HepG2 (cell line): Measurements from ENCODE around the gene CES3. TPM values are rescaled to one million over a fixed set of nuclear protein-coding genes. Genes with fewer than 3 reads are reported as not detected.
A peak's percentile ranks its signal among the peaks of the same experiment; 100 is the strongest.

Experiments
- ASH2L ChIP-seq: fragments of 300-600, 200-600 bp; sonication (generic); IDR thresholded peaks from 2 replicates; pipeline ENCODE4 v1.7.0; 2017; ENCODE audit warnings: low read depth, mild to moderate bottlenecking, moderate library complexity, mixed read lengths, low read length; ENCODE audit not compliant: insufficient read length
- GATAD2A ChIP-seq: IDR thresholded peaks from 2 replicates; pipeline ENCODE4 v1.6.1; 2016
- HDAC2 ChIP-seq: sonication (generic); formaldehyde crosslinking; IDR thresholded peaks from 2 replicates; pipeline ENCODE4 v1.4.0; 2020; ENCODE audit warnings: missing genetic modification reagents
- HNRNPK ChIP-seq: fragments of 200-400 bp; formaldehyde crosslinking; IDR thresholded peaks from 2 replicates; pipeline ENCODE4 v1.6.1; 2018; ENCODE audit warnings: low read length, low read depth, moderate library complexity, mild to moderate bottlenecking; ENCODE audit not compliant: poor library complexity, severe bottlenecking
- JUN ChIP-seq: sonication (generic); formaldehyde crosslinking; IDR thresholded peaks from 2 replicates; pipeline ENCODE4 v1.4.0; 2020; ENCODE audit warnings: mild to moderate bottlenecking, missing genetic modification reagents
- KLF15 ChIP-seq: sonication (generic); formaldehyde crosslinking; IDR thresholded peaks from 2 replicates; pipeline ENCODE4 v1.8.1; 2023; ENCODE audit warnings: borderline replicate concordance, mild to moderate bottlenecking, inconsistent platforms, missing genetic modification reagents, mixed read lengths
- MXI1 ChIP-seq: IDR thresholded peaks from 3 replicates; pipeline ENCODE4 v1.6.1; 2012; ENCODE audit warnings: low read depth, low read length, inconsistent platforms, borderline replicate concordance
- NFRKB ChIP-seq: fragments of 450-650 bp; IDR thresholded peaks from 2 replicates; pipeline ENCODE4 v1.6.1; 2017
- PRPF4 ChIP-seq: fragments of 200-400 bp; formaldehyde crosslinking; IDR thresholded peaks from 2 replicates; pipeline ENCODE4 v1.6.1; 2016; ENCODE audit warnings: low read length, low read depth; ENCODE audit not compliant: poor library complexity, severe bottlenecking
- REXO4 ChIP-seq: sonication (generic); formaldehyde crosslinking; IDR thresholded peaks from 2 replicates; pipeline ENCODE4 v1.8.0; 2022; ENCODE audit warnings: missing genetic modification reagents, mild to moderate bottlenecking, borderline replicate concordance
- SALL2 ChIP-seq: sonication (generic); formaldehyde crosslinking; IDR thresholded peaks from 2 replicates; pipeline ENCODE4 v1.8.1; 2023; ENCODE audit warnings: mild to moderate bottlenecking, missing genetic modification reagents, inconsistent platforms
- SIX1 ChIP-seq: sonication (generic); formaldehyde crosslinking; IDR thresholded peaks from 2 replicates; pipeline ENCODE4 v1.4.0; 2020; ENCODE audit warnings: missing genetic modification reagents, borderline replicate concordance
- SP2 ChIP-seq: sonication (generic); formaldehyde crosslinking; IDR thresholded peaks from 2 replicates; pipeline ENCODE4 v1.5.1; 2020; ENCODE audit warnings: mild to moderate bottlenecking, missing genetic modification reagents
- ZFY ChIP-seq: sonication (generic); formaldehyde crosslinking; IDR thresholded peaks from 2 replicates; pipeline ENCODE4 v1.4.0; 2020; ENCODE audit warnings: missing genetic modification reagents
- ZKSCAN8 ChIP-seq: IDR thresholded peaks from 2 replicates; pipeline ENCODE4 v1.6.1; 2016; ENCODE audit warnings: borderline replicate concordance, missing genetic modification reagents, missing compliant biosample characterization
- ZNF326 ChIP-seq: sonication (generic); formaldehyde crosslinking; IDR thresholded peaks from 2 replicates; pipeline ENCODE4 v1.4.0; 2020; ENCODE audit warnings: missing genetic modification reagents, borderline replicate concordance
- ZNF331 ChIP-seq: sonication (generic); formaldehyde crosslinking; IDR thresholded peaks from 2 replicates; pipeline ENCODE4 v1.4.0; 2020; ENCODE audit warnings: missing genetic modification reagents
- ZNF337 ChIP-seq: sonication (generic); formaldehyde crosslinking; IDR thresholded peaks from 2 replicates; pipeline ENCODE4 v1.5.1; 2020; ENCODE audit warnings: missing genetic modification reagents, low read depth, mild to moderate bottlenecking, borderline replicate concordance
- ZNF354B ChIP-seq: sonication (generic); formaldehyde crosslinking; IDR thresholded peaks from 2 replicates; pipeline ENCODE4 v1.8.0; 2022; ENCODE audit warnings: mild to moderate bottlenecking, missing genetic modification reagents
- ZNF547 ChIP-seq: sonication (generic); formaldehyde crosslinking; IDR thresholded peaks from 2 replicates; pipeline ENCODE4 v1.5.1; 2020; ENCODE audit warnings: mild to moderate bottlenecking, missing genetic modification reagents
- ZNF564 ChIP-seq: sonication (generic); formaldehyde crosslinking; IDR thresholded peaks from 2 replicates; pipeline ENCODE4 v1.8.1; 2023; ENCODE audit warnings: mild to moderate bottlenecking, missing genetic modification reagents
- ZNF570 ChIP-seq: sonication (generic); formaldehyde crosslinking; IDR thresholded peaks from 2 replicates; pipeline ENCODE4 v1.4.0; 2020; ENCODE audit warnings: mild to moderate bottlenecking, missing genetic modification reagents, borderline replicate concordance
- ZNF792 ChIP-seq: IDR thresholded peaks from 2 replicates; pipeline ENCODE4 v1.6.1; 2016
- polyA plus RNA-seq, 8 experiments: library from polyadenylated mRNA; depleted of rRNA in 3 of 8; stranded (reverse) in 7 of 8; unstranded in 1 of 8; fragments of >200 nt; fragmentation: Illumina TruSeq in 4 of 8; extraction: Trizol in 4 of 8; gene quantifications; 2 replicates each; pipeline versions ENCODE4 v1.2.1 to v1.2.3, GENCODE V29; 2011 to 2016; ENCODE audit warnings: low read depth in 4 of 8, missing spikeins in 1 of 8, mixed read lengths in 1 of 8; ENCODE audit not compliant: insufficient read depth in 1 of 8
- total RNA-seq, 5 experiments: library from RNA; depleted of rRNA; stranded (reverse); fragments of >200 nt; fragmentation: Illumina TruSeq; extraction: Trizol; gene quantifications; 2 replicates each; pipeline ENCODE4 v1.2.3, GENCODE V29; 2016; ENCODE audit warnings: low read depth in 1 of 5
- TF ChIP-seq, protein P1 (sequence below): sonication (generic); formaldehyde crosslinking; conservative IDR thresholded peaks from 2 replicates; pipeline ENCODE4 v1.8.1; 2023; ENCODE audit warnings: missing genetic modification reagents
- TF ChIP-seq, protein P2 (sequence below): sonication (generic); formaldehyde crosslinking; IDR thresholded peaks from 2 replicates; pipeline ENCODE4 v1.8.0; 2022; ENCODE audit warnings: low read depth, missing genetic modification reagents
- TF ChIP-seq, protein P3 (sequence below): sonication (generic); formaldehyde crosslinking; IDR thresholded peaks from 2 replicates; pipeline ENCODE4 v1.5.1; 2020; ENCODE audit warnings: missing genetic modification reagents, mild to moderate bottlenecking, borderline replicate concordance
- TF ChIP-seq, protein P4 (sequence below): IDR thresholded peaks from 2 replicates; pipeline ENCODE4 v1.6.1; 2016; ENCODE audit warnings: low read depth, borderline replicate concordance

Gene CES3
- total and polyA plus RNA-seq, 2 of the 13 experiments (the other 11 are each of a cell fraction or from before 2014, with no cell fraction given): 6.6 to 17.4 TPM

DNA sequence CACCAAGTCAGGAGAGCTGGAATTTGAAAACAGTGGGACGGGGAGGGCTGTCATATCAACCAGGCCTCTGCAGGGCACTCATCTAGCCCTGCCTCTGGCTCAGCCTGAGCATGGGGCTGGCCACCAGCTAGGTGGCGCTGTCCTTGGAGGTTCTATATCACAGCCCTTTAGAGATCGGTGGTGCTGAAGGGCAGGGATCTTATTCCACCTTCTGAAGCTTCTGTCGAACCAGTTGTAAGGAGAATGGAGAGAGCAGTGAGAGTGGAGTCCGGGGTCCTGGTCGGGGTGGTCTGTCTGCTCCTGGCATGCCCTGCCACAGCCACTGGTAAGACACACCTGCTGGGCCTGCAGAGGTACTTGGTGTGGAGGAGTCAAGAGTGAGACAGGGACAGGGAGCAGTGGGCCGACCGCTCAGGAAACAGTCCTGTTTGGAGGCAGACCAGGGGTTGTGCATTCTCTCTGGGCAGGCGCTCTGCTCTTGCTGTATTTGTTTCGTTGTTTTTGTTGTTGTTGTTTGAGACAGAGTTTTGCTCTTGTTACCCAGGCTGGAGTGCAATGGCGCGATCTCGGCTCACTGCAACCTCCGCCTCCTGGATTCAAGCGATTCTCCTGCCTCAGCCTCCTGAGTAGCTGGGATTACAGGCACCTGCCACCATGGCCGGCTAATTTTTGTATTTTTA lies at the start of gene CES3 (continued):
- TF ChIP-seq, protein P1, sequence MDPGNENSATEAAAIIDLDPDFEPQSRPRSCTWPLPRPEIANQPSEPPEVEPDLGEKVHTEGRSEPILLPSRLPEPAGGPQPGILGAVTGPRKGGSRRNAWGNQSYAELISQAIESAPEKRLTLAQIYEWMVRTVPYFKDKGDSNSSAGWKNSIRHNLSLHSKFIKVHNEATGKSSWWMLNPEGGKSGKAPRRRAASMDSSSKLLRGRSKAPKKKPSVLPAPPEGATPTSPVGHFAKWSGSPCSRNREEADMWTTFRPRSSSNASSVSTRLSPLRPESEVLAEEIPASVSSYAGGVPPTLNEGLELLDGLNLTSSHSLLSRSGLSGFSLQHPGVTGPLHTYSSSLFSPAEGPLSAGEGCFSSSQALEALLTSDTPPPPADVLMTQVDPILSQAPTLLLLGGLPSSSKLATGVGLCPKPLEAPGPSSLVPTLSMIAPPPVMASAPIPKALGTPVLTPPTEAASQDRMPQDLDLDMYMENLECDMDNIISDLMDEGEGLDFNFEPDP (CRISPR knock-in tag): no peak
- TF ChIP-seq NFRKB (no peak), ZNF326 (CRISPR knock-in tag) (no peak), MXI1 (0 out of 3 replicates have a peak, but pooled peaks have one; percentile 48), JUN (no peak), SP2 (CRISPR knock-in tag) (0 out of 2 replicates have a peak, but pooled peaks have one; percentile 3), ZKSCAN8 (CRISPR knock-in tag) (peak; percentile 66; the same call in 1 of the 2 replicates), ZFY (CRISPR knock-in tag) (peak; percentile 82), PRPF4 (no peak), ZNF354B (CRISPR knock-in tag) (no peak), ZNF570 (CRISPR knock-in tag) (no peak), ZNF792 (CRISPR knock-in tag) (0 out of 2 replicates have a peak, but pooled peaks have one; percentile 45), ZNF331 (CRISPR knock-in tag) (peak; percentile 63; the same call in 1 of the 2 replicates), SALL2 (CRISPR knock-in tag) (peak; percentile 74; the same call in 1 of the 2 replicates), HNRNPK (no peak), ZNF564 (CRISPR knock-in tag) (no peak), HDAC2 (CRISPR knock-in tag) (peak; percentile 58), KLF15 (CRISPR knock-in tag) (no peak), ZNF337 (CRISPR knock-in tag) (0 out of 2 replicates have a peak, but pooled peaks have one; percentile 62), ZNF547 (CRISPR knock-in tag) (no peak), ASH2L (no peak), REXO4 (CRISPR knock-in tag) (no peak), GATAD2A (CRISPR knock-in tag) (peak; percentile 65), SIX1 (CRISPR knock-in tag) (peak; percentile 28; the same call in 1 of the 2 replicates)
- TF ChIP-seq, protein P2, sequence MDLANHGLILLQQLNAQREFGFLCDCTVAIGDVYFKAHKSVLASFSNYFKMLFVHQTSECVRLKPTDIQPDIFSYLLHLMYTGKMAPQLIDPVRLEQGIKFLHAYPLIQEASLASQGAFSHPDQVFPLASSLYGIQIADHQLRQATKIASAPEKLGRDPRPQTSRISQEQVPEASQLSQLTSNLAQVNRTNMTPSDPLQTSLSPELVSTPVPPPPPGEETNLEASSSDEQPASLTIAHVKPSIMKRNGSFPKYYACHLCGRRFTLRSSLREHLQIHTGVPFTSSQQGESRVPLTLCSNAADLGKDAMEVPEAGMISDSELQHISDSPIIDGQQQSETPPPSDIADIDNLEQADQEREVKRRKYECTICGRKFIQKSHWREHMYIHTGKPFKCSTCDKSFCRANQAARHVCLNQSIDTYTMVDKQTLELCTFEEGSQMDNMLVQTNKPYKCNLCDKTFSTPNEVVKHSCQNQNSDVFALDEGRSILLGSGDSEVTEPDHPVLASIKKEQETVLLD (CRISPR knock-in tag): no peak
- TF ChIP-seq, protein P3, sequence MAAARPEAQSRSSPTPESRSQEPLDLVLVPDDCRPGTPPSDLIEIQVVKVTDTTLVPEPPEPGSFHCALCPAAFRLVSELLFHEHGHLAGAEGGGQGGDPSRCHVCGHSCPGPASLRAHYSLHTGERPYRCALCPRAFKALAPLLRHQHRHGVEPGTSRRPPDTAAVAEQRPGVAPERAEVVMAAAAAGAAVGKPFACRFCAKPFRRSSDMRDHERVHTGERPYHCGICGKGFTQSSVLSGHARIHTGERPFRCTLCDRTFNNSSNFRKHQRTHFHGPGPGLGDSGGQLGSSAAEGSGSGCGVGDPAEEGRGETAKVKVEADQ: no peak
- TF ChIP-seq, protein P4, sequence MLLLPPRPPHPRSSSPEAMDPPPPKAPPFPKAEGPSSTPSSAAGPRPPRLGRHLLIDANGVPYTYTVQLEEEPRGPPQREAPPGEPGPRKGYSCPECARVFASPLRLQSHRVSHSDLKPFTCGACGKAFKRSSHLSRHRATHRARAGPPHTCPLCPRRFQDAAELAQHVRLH (CRISPR knock-in tag): peak; percentile 56; the same call in 1 of the 2 replicates
